ENCODE data around the gene TMEM117.
A peak's percentile ranks its signal among the peaks of the same experiment; 100 is the strongest.

Gene TMEM117

GRCh38 chr12:44154128-44154527, 318.2 kb downstream of the TMEM117 start (continued):
- TF ChIP-seq ZNF561 (tag by site-specific recombination; IDR thresholded peaks at IDR 0.05; ENCODE audit: borderline replicate concordance), result no peak
- no peak for TF ChIP-seq ZNF132 (tag by site-specific recombination; IDR thresholded peaks at IDR 0.05; ENCODE audit: borderline replicate concordance)
- TF ChIP-seq ZNF335 (tag by site-specific recombination; conservative IDR thresholded peaks at IDR 0.05), result 0 out of 2 replicates have a peak, but pooled peaks have one; percentile 22
- no peak for TF ChIP-seq ZNF26 (tag by site-specific recombination; IDR thresholded peaks at IDR 0.05)
- TF ChIP-seq KLF17 (tag by site-specific recombination; IDR thresholded peaks at IDR 0.05), result no peak
- TF ChIP-seq ZNF221 (tag by site-specific recombination; IDR thresholded peaks at IDR 0.05; ENCODE audit: borderline replicate concordance), result no peak
- no peak for TF ChIP-seq ZNF701 (tag by site-specific recombination; IDR thresholded peaks at IDR 0.05)
- no peak for TF ChIP-seq ZNF48 (tag by site-specific recombination; IDR thresholded peaks at IDR 0.05)
- no peak for TF ChIP-seq BCL11B (tag by site-specific recombination; IDR thresholded peaks at IDR 0.05; ENCODE audit: low read depth)
- TF ChIP-seq ZBTB11 (tag by site-specific recombination; conservative IDR thresholded peaks at IDR 0.05; ENCODE audit: low read depth), result no peak
- TF ChIP-seq ZNF596 (tag by site-specific recombination; IDR thresholded peaks at IDR 0.05), result 0 out of 2 replicates have a peak, but pooled peaks have one; percentile 20
- TF ChIP-seq SP2 (tag by site-specific recombination; IDR thresholded peaks at IDR 0.05), result no peak
- TF ChIP-seq ZNF621 (tag by site-specific recombination; IDR thresholded peaks at IDR 0.05), result no peak
- peak; percentile 49; the same call in 1 of the 2 replicates for TF ChIP-seq SCRT1 (tag by site-specific recombination; IDR thresholded peaks at IDR 0.05; ENCODE audit: borderline replicate concordance)
- TF ChIP-seq REST (tag by site-specific recombination; IDR thresholded peaks at IDR 0.05), result no peak
- TF ChIP-seq HOXC10 (CRISPR knock-in tag; IDR thresholded peaks at IDR 0.05), result no peak
- no peak for TF ChIP-seq ZSCAN16 (tag by site-specific recombination; IDR thresholded peaks at IDR 0.05)
- TF ChIP-seq ZNF629 (tag by site-specific recombination; IDR thresholded peaks at IDR 0.05), result no peak
- TF ChIP-seq SALL2 (tag by site-specific recombination; IDR thresholded peaks at IDR 0.05; ENCODE audit: borderline replicate concordance), result no peak
- no peak for TF ChIP-seq ZBTB48 (tag by site-specific recombination; IDR thresholded peaks at IDR 0.05)
- TF ChIP-seq PRDM6 (tag by site-specific recombination; IDR thresholded peaks at IDR 0.05), result peak; percentile 17
- no peak for TF ChIP-seq PRDM4 (tag by site-specific recombination; IDR thresholded peaks at IDR 0.05)
- TF ChIP-seq ZNF549 (tag by site-specific recombination; IDR thresholded peaks at IDR 0.05), result peak; percentile 64; the same call in 1 of the 2 replicates
- no peak for TF ChIP-seq ZFP69B (tag by site-specific recombination; IDR thresholded peaks at IDR 0.05)
- no peak for TF ChIP-seq ZFP37 (tag by site-specific recombination; IDR thresholded peaks at IDR 0.05)
- TF ChIP-seq OVOL3 (tag by site-specific recombination; IDR thresholded peaks at IDR 0.05), result no peak
- no peak for TF ChIP-seq ZBTB17 (tag by site-specific recombination; IDR thresholded peaks at IDR 0.05)
